ENCODE measurements around the gene TMEM119. TPM values are rescaled to one million over a fixed set of nuclear protein-coding genes. Genes with fewer than 3 reads are reported as not detected.
"Not testable (repeated sequence)": the region's sequence is repeated elsewhere in the genome, so short reads cannot be mapped to it uniquely, and the experiment has no call there.

Gene TMEM119
- total RNA-seq, 1 donor from 2014 or later, result 0.72 TPM

DNA sequence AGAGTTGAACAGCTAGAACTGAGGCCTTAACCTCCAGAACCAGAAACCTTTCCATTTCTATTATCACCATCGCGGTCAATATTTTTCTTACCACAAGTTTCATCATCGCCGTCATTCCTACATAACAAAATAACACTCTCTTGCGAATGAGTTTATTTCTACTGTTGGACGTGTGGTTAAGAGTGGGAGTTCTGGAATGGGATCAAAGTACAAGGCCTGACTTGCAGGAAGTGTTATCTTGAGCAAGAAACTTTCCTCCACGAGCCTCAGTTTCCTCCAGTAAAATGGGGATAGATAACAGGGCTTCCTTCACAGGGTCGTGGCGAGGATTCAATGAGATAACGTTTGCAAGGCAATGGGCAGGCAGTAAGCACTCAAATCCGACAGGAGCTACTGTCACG is 37.6 kb downstream of the TMEM119 start:
- H3K4me3 Mint-ChIP-seq, result peak overlapping the region; percentile 100
- no peaks in the 10 kb centered on the region for H3K9me3 Mint-ChIP-seq
- peaks cover 37% of the 10 kb centered on the region for H3K4me1 Mint-ChIP-seq
- no peak for DNase-seq (ENCODE audit: low read depth, low spot score)
- no peaks in the 10 kb centered on the region for H3K27me3 Mint-ChIP-seq (ENCODE audit: low read depth)
- H3K36me3 Mint-ChIP-seq (ENCODE audit: low read depth), result no peaks in the 10 kb centered on the region
- TF ChIP-seq, protein P1, sequence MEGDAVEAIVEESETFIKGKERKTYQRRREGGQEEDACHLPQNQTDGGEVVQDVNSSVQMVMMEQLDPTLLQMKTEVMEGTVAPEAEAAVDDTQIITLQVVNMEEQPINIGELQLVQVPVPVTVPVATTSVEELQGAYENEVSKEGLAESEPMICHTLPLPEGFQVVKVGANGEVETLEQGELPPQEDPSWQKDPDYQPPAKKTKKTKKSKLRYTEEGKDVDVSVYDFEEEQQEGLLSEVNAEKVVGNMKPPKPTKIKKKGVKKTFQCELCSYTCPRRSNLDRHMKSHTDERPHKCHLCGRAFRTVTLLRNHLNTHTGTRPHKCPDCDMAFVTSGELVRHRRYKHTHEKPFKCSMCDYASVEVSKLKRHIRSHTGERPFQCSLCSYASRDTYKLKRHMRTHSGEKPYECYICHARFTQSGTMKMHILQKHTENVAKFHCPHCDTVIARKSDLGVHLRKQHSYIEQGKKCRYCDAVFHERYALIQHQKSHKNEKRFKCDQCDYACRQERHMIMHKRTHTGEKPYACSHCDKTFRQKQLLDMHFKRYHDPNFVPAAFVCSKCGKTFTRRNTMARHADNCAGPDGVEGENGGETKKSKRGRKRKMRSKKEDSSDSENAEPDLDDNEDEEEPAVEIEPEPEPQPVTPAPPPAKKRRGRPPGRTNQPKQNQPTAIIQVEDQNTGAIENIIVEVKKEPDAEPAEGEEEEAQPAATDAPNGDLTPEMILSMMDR (conservative IDR thresholded peaks at IDR 0.05), result no peak
- H3K27ac Mint-ChIP-seq (ENCODE audit: unreplicated experiment), result peak overlapping the region; percentile 100

DNA sequence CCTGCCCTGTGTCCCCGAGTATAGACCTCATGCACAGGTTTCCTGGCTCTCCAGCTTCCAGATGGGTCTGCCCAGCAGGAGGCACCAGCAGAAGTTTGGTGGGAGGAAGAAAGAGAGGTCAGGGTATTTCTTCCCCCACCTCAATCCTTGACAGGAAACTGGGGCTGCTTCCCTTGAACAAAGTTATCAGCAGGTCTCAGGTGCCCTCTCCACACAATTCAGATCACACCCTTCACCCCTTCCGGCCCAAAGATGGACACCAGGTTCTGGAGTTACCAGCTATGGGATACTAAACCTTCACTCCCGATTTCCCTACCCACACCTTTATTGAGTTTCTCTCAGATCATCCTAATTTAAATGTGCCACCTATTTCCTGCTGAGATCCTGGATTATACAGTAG is 38.1 kb downstream of the TMEM119 start:
- Mint-ChIP-seq H3K4me1 (peaks cover 37% of the 10 kb centered on the region), H3K4me3 (peak overlapping the region; percentile 100), H3K27me3 (ENCODE audit: low read depth) (no peaks in the 10 kb centered on the region), H3K9me3 (no peaks in the 10 kb centered on the region), H3K36me3 (ENCODE audit: low read depth) (no peaks in the 10 kb centered on the region), H3K27ac (ENCODE audit: unreplicated experiment) (peak overlapping the region; percentile 46)
- DNase-seq (ENCODE audit: low read depth, low spot score), result no peak
- TF ChIP-seq, protein P1 (conservative IDR thresholded peaks at IDR 0.05), result no peak

DNA sequence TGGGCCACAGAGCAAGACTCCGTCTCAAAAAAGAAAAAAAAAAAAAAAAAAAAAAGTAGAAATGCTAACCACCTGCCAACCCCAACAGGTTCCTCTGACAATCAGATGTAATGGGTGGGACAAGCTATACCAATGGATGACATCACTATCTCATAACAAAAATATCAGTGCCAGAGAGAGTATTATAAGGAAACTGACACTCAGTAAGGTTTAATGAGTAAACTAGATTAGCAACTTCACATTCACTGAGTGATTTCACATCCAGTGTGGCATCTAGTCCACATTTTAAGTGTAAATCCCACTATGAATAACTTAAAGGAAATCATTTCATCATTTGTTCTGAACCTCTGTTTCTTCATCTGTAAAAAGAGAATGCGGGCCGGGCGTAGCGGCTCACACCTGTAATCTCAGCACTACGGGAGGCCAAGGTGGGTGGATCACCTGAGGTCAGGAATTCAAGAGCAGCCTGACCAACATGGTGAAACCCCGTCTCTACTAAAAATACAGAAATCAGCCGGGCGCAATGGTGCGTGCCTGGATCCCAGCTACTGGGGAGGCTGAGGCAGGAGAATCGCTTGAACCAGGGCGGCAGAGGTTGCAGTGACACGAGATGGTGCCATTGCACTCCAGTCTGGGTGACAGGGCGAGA is 38.8 kb downstream of the TMEM119 start:
- Mint-ChIP-seq H3K9me3 (no peaks in the 10 kb centered on the region), H3K36me3 (ENCODE audit: low read depth) (no peaks in the 10 kb centered on the region), H3K27me3 (ENCODE audit: low read depth) (no peaks in the 10 kb centered on the region), H3K27ac (ENCODE audit: unreplicated experiment) (no peak overlapping the region), H3K4me1 (peaks cover 36% of the 10 kb centered on the region), H3K4me3 (peak overlapping the region; percentile 75)
- TF ChIP-seq, protein P1 (conservative IDR thresholded peaks at IDR 0.05), result no peak
- DNase-seq (ENCODE audit: low read depth, low spot score), result no peak

DNA sequence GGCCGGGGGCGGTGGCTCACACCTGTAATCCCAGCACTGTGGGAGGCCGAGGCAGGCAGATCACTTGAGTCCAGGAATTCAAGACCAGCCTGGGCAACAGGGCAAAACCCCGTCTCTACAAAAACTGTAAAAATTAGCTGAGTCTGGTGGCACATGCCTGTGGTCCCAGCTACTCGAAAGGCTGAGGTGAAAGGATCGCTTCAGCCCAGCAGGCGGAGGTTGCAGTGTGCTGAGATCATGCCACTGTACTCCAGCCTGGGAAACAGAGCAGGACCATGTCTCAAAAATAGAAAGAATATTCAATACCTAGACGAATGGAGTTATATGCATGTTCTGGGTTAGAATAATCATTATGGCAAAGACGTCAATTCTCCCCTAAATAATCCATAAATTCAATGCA is 42.5 kb downstream of the TMEM119 start:
- not testable (repeated sequence) for DNase-seq (ENCODE audit: low read depth, low spot score); H3K27ac Mint-ChIP-seq (ENCODE audit: unreplicated experiment); H3K27me3 Mint-ChIP-seq (ENCODE audit: low read depth); H3K36me3 Mint-ChIP-seq (ENCODE audit: low read depth); H3K9me3 Mint-ChIP-seq; H3K4me3 Mint-ChIP-seq
- peaks cover 23% of the 10 kb centered on the region for H3K4me1 Mint-ChIP-seq

DNA sequence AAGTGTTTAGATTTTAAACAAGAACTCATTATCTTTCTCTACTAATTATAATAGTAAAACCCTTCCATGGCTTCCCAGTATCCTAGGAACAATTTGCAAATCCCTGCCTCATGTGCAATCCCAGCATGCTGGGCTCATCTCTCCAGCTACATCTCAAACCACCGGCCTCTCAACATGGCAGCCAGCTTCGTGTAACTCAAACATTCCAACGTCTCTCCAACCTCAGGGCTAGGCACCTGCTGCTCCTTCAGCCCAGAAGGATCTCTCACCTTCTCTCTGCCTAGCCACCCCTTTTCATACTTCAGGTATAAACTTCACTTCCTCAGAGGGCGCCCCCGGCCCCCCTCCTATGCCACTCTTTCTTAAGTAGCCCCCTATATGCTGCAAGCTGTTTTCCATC is 44.1 kb downstream of the TMEM119 start:
- H3K9me3 Mint-ChIP-seq, result no peaks in the 10 kb centered on the region
- TF ChIP-seq, protein P1 (conservative IDR thresholded peaks at IDR 0.05), result no peak
- no peak overlapping the region for H3K27ac Mint-ChIP-seq (ENCODE audit: unreplicated experiment)

DNA sequence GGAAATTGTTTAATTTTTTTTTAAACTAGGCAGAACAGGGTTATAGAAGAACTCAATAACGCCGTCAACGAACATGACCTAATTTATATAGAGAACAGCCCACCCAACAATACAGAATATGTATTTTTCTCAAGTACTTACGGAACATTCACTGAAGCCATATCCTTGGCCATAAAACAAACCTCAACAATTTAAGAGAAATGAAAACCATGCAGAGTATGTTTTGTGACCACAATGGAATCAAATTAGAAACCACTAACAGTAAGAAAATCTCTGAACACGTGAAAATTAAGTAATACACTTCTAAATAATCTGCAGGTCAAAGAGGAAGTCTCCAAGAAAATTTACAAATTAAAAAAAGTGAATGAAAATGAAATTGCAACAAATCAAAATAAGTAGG is 46.3 kb downstream of the TMEM119 start:
- Mint-ChIP-seq H3K36me3 (ENCODE audit: low read depth) (peaks cover 3% of the 10 kb centered on the region), H3K4me3 (no peak overlapping the region), H3K27me3 (ENCODE audit: low read depth) (no peaks in the 10 kb centered on the region), H3K4me1 (peaks cover 11% of the 10 kb centered on the region), H3K27ac (ENCODE audit: unreplicated experiment) (no peak overlapping the region), H3K9me3 (no peaks in the 10 kb centered on the region)
- TF ChIP-seq, protein P1 (conservative IDR thresholded peaks at IDR 0.05), result no peak
- no peak for DNase-seq (ENCODE audit: low read depth, low spot score)

More for the DNA sequence above, 44.1 kb downstream of the TMEM119 start:
- no peak for DNase-seq (ENCODE audit: low read depth, low spot score)
- no peaks in the 10 kb centered on the region for H3K36me3 Mint-ChIP-seq (ENCODE audit: low read depth)
- no peaks in the 10 kb centered on the region for H3K27me3 Mint-ChIP-seq (ENCODE audit: low read depth)
- peaks cover 14% of the 10 kb centered on the region for H3K4me1 Mint-ChIP-seq
- no peak overlapping the region for H3K4me3 Mint-ChIP-seq
